ENCODE measurements around the gene RPL41.

DNA sequence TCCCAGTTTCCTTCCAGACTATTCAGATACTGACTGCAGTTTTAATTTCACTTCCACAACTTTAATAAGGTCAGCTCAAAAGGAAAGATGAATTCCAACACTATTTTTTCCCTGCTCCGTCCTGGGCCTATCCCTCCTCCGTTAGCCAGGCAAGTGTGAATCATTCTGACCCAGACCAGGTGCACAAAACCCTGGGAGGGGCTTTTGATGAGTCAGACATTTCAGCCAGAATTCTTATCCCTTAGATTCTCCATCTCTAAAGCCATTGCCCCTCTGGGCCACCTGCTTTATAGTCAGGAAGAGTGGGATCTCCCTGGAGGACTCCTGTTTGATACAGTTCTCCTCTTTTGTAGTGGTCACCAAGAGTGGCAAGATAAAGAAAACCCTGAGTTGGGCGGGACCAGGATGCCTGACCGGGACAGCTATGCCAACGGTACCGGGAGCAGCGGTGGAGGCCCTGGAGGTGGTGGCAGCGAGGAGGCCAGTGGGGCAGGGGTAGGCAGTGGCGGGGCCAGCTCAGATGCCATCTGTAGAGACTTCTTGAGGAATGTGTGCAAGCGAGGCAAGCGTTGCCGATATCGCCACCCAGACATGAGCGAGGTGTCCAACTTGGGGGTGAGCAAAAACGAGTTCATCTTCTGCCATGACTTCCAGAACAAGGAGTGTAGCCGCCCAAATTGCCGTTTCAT lies 3.9 kb downstream of the RPL41 start:
- TF ChIP-seq GATA3 (IDR thresholded peaks at IDR 0.05; ENCODE audit: low read depth, low read length) (no peak), GATA2 (IDR thresholded peaks at IDR 0.05; ENCODE audit: low read depth, low read length) (no peak)

Measured in SH-SY5Y (cell line).